Smooth muscle cell (in vitro differentiated cells): Measurements from ENCODE around the gene VAX1. TPM values are rescaled to one million over a fixed set of nuclear protein-coding genes. Genes with fewer than 3 reads are reported as not detected.

Source experiments
- DNase-seq: peaks from one replicate; lab custom pipeline; 2025; ENCODE audit not compliant: unreplicated experiment; lab: John Stamatoyannopoulos, UW
- H2AFZ ChIP-seq: fragments of 200-600 bp; sonication (generic); 2 replicates; pipeline ENCODE4 v1.6.0; 2016; ENCODE audit warnings: antibody characterized with exemption, low read depth, mild to moderate bottlenecking
- H3F3A ChIP-seq: fragments of 200-600 bp; sonication (generic); 2 replicates; pipeline ENCODE4 v1.6.0; 2017; ENCODE audit warnings: antibody characterized with exemption, low read depth
- H3K27ac ChIP-seq: fragments of 200-600 bp; sonication (generic); 2 replicates; pipeline ENCODE4 v1.5.1; 2016; ENCODE audit warnings: low read depth, mild to moderate bottlenecking
- H3K27me3 ChIP-seq: fragments of 200-600 bp; sonication (generic); 2 replicates; pipeline ENCODE4 v1.6.1; 2016; ENCODE audit warnings: low read depth, mild to moderate bottlenecking
- H3K36me3 ChIP-seq: fragments of 200-600 bp; sonication (generic); 2 replicates; pipeline ENCODE4 v1.5.1; 2016; ENCODE audit warnings: low read depth
- H3K4me1 ChIP-seq: fragments of 200-600 bp; sonication (generic); 2 replicates; pipeline ENCODE4 v1.5.1; 2016; ENCODE audit warnings: low read depth
- H3K4me2 ChIP-seq: fragments of 200-600 bp; sonication (generic); 2 replicates; pipeline ENCODE4 v1.6.0; 2016; ENCODE audit warnings: mild to moderate bottlenecking
- H3K4me3 ChIP-seq: fragments of 200-600 bp; sonication (generic); 2 replicates; pipeline ENCODE4 v1.5.1; 2016; ENCODE audit warnings: mild to moderate bottlenecking
- H3K79me2 ChIP-seq: fragments of 200-600 bp; sonication (generic); 2 replicates; pipeline ENCODE4 v1.6.0; 2016; ENCODE audit warnings: low read depth, mild to moderate bottlenecking
- H3K9ac ChIP-seq: fragments of 200-600 bp; sonication (generic); 2 replicates; pipeline ENCODE4 v1.6.0; 2016; ENCODE audit warnings: low read depth
- H3K9me3 ChIP-seq: fragments of 200-600 bp; sonication (generic); replicated peaks from 2 replicates; pipeline ENCODE4 v1.5.1; 2016; ENCODE audit warnings: low read depth
- H4K20me1 ChIP-seq: fragments of 200-600 bp; sonication (generic); 2 replicates; pipeline ENCODE4 v1.6.0; 2016; ENCODE audit warnings: low read depth
- CTCF ChIP-seq: fragments of 200-600 bp; sonication (generic); IDR thresholded peaks from 2 replicates; pipeline ENCODE4 v1.5.1; 2017; ENCODE audit warnings: borderline replicate concordance, mild to moderate bottlenecking, antibody characterized with exemption; ENCODE audit not compliant: insufficient read depth, poor library complexity, severe bottlenecking
- WGBS: methylation state at CpG from one replicate; pipeline ENCODE4 v1.1.7; 2016; ENCODE audit warnings: low lambda C conversion rate; 5-methylcytosine and 5-hydroxymethylcytosine counted together
- polyA plus RNA-seq: library from polyadenylated mRNA; unstranded; fragments of >200 nt; fragmentation: Nextera tagmentation; extraction: Ambion mirVana; gene quantifications from 2 replicates; pipeline ENCODE4 v1.2.1, GENCODE V29; 2016
- total RNA-seq: library from RNA; depleted of rRNA; stranded (reverse); fragments of >200 nt; gene quantifications from 2 replicates; pipeline ENCODE4 v1.2.3, GENCODE V29; 2014

Gene VAX1
- total and polyA plus RNA-seq, 2 experiments from 2014 or later = not detected

DNA sequence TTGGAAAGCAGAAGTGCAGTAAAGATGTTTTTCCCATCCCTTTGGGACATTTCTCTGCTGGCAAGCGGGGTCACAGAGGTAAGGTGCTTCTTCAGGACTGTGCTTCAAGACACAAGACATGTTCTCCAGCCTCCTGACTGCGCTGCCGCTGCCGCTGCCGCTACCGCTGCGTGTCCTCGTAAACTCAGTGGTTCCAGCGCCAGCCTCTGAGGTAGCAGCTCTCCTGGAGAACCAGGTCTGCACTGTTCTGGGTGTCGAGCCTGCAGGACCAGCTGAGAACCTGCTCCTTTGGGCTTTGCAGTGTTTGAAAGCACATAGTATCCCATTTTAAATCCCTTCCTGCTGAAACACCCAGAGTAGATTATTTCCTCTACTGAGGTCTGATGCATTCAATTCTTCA is 46.2 kb upstream of the VAX1 start:
- Histone ChIP-seq H3K27me3 (peaks cover 34% of the 10 kb centered on the region), H3K4me3 (no peak overlapping the region), H3F3A (no peaks in the 10 kb centered on the region), H2AFZ (no peak overlapping the region), H3K27ac (no peak overlapping the region), H4K20me1 (no peaks in the 10 kb centered on the region), H3K79me2 (no peaks in the 10 kb centered on the region), H3K4me2 (no peak overlapping the region), H3K4me1 (no peaks in the 10 kb centered on the region), H3K9ac (no peak overlapping the region), H3K36me3 (no peaks in the 10 kb centered on the region), H3K9me3 (no peaks in the 10 kb centered on the region)
- no peak for DNase-seq
- 90% methylated on average over 10 of the region's 10 CpGs for WGBS
- no peak for TF ChIP-seq CTCF

DNA sequence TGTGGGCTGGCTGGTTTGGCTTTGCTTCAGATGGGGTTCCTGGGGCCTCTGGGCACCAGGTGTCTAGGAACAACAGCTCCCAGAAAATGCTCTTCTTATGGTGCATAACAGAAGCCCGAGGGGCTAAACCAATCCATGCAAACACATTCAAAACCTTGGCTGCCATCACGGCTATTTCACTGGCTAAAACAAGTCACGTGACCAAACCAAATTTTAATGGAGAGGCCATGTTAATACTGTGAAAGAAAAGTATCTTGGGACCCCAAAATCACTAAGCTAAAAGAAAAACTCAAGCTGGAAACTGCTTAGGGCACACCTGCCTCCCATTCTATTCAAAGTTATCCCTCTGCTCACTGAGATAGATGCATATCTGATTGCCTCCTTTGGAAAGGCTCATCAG is 40.1 kb upstream of the VAX1 start:
- no peak for TF ChIP-seq CTCF
- Histone ChIP-seq H3K4me3 (no peak overlapping the region), H3K27ac (no peak overlapping the region)

GRCh38 chr10:117175901-117176534 is 37.9 kb upstream of the VAX1 start:
- no peak overlapping the region for H3K9ac ChIP-seq
- peak overlapping the region; percentile 85 for H3K4me2 ChIP-seq
- peak; percentile 33 for DNase-seq
- no peaks in the 10 kb centered on the region for H3F3A ChIP-seq
- H3K36me3 ChIP-seq = no peaks in the 10 kb centered on the region
- no peaks in the 10 kb centered on the region for H4K20me1 ChIP-seq
- no peak overlapping the region for H3K27ac ChIP-seq
- H3K4me3 ChIP-seq = peak overlapping the region; percentile 53
- peak overlapping the region; percentile 76 for H2AFZ ChIP-seq
- H3K79me2 ChIP-seq = no peaks in the 10 kb centered on the region
- peaks cover 75% of the 10 kb centered on the region for H3K27me3 ChIP-seq
- 16% methylated on average over 12 of the region's 12 CpGs for WGBS
- H3K9me3 ChIP-seq = no peaks in the 10 kb centered on the region
- H3K4me1 ChIP-seq = peaks cover 7% of the 10 kb centered on the region
- peak; percentile 85 for TF ChIP-seq CTCF

More for the DNA sequence above, 40.1 kb upstream of the VAX1 start:
- 78% methylated on average over 3 of the region's 3 CpGs for WGBS
- no peaks in the 10 kb centered on the region for H3F3A ChIP-seq
- no peak overlapping the region for H3K4me2 ChIP-seq
- H4K20me1 ChIP-seq = no peaks in the 10 kb centered on the region
- H2AFZ ChIP-seq = no peak overlapping the region
- H3K4me1 ChIP-seq = peaks cover 5% of the 10 kb centered on the region
- DNase-seq = no peak
- no peaks in the 10 kb centered on the region for H3K36me3 ChIP-seq
- H3K9ac ChIP-seq = no peak overlapping the region
- no peaks in the 10 kb centered on the region for H3K79me2 ChIP-seq
- H3K27me3 ChIP-seq = peaks cover 62% of the 10 kb centered on the region
- H3K9me3 ChIP-seq = no peaks in the 10 kb centered on the region
